Measurements from ENCODE around the gene ANO1.

The ANO1 gene

DNA sequence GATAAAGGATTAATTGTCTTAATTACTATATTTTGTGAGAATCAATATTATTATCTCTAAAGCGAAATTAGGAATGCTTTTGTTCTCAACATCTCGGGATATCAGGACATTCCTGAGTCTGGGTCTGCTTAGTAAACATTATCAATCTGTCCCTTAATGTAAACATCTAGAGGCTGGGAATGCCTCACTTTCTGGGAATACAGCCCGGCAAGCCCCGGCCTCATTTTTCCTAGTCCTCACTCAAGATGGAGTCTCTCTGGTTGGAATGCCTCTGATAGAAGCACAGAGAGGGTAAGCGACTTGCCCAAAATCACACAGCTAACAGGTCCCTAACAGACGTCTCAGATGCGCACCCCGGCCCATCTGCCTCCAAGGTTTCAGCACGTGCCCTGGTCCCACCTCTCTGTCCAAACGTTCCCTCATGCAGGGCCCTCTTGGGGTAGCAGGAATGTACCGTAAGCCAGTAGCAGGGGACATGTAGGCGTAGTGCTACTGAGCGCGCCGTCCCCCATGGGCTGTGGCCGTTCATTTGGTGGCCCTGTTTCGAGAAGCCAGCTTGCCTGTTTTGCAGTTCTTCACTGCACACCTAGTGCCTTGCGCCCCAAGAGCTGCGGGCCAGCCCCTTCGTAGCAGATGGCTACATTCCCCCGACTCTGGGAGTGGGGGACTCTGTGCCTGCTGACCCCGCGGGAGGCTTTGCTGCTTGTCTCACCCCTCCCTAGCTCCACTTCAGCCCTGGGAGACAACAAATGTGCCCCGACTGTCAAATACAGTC is 62.8 kb downstream of the ANO1 start:
- TF ChIP-seq, protein P1, sequence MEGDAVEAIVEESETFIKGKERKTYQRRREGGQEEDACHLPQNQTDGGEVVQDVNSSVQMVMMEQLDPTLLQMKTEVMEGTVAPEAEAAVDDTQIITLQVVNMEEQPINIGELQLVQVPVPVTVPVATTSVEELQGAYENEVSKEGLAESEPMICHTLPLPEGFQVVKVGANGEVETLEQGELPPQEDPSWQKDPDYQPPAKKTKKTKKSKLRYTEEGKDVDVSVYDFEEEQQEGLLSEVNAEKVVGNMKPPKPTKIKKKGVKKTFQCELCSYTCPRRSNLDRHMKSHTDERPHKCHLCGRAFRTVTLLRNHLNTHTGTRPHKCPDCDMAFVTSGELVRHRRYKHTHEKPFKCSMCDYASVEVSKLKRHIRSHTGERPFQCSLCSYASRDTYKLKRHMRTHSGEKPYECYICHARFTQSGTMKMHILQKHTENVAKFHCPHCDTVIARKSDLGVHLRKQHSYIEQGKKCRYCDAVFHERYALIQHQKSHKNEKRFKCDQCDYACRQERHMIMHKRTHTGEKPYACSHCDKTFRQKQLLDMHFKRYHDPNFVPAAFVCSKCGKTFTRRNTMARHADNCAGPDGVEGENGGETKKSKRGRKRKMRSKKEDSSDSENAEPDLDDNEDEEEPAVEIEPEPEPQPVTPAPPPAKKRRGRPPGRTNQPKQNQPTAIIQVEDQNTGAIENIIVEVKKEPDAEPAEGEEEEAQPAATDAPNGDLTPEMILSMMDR (IDR thresholded peaks at IDR 0.05), result no peak

DNA sequence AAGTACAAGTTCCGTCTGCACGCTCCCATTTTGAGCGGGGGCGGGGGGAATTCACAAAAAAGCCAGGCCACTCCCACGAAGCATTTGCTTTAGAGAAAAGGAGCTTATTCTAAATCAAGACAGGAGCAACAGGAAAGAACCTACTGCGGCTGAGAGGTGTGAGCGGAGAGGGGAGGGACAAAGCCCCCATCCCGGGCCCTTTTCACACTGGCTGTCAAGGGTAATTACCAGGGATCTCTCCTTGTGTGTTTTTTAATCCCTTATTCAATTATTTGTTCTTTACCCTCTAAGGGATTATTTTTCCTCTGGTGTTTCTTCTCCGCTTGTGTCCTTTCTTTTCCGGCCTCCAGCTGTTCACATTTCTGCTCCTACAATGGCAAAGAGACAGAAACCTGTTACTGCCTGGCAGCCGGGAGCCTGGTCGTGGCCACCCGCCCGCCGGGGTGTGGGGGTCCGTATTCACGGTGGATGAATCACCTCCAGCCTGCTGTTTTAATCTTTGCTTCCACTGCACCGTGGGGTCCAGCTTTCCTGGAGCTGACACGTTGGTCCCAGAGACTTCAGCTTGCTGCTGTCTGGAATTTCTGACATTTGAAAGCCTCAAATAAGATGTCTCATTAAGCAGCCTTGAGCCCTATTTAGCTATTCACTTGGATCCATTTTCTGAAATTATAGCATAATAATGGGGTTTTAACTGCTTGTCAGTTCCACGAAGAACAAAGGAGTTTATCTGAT is 63.5 kb downstream of the ANO1 start:
- TF ChIP-seq, protein P1 (IDR thresholded peaks at IDR 0.05), result no peak

DNA sequence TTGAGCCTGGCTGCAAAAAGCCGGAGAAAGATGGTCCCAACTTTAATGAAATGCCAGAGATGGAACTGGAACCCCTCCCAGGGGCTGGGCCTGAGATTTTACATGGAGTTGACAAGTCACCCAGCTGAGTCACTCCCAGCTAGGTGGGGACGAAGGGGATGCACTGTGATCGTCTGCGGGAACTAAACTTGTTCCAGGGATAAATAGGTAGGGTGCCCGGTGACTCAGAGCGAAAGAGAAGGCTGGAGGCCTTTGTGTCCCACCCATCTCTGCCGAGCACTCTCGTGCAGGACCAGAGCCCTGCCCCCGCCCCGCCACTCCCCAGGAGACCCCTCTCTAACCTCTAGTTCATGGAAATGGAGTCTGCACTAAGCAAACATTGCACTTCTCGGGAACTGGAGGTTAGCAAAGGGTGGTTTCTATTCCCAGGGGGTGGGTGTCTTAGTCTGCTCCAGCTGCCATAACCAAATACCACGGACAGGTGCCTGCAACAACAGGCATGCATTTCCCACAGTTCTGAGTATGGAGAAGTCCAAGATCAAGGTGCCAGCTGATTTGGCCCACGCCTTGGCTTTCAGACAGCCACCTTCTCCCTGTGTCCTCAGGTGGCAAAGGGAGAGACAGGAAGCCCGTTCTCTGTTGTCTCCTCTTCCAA is 64.2 kb downstream of the ANO1 start:
- TF ChIP-seq, protein P1 (IDR thresholded peaks at IDR 0.05), result no peak

DNA sequence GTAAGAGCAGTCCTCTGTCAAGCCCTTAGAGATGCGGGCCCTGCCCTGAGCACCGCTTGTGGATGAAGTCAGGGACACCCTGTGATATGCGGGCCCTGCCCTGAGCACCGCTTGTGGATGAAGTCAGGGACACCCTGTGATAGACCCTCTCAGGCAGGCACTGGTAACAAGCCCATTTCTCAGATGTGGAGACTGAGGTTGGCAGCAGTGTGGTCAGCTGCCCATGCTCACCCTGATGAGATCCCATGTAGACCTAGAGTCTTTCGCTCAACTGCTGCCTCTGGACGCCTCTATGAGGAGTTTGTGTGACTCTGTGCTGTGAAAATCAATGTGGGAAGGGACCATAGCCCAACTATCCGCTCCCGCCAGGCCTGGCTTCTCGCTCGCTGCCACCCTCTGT is 66.1 kb downstream of the ANO1 start:
- TF ChIP-seq, protein P1 (IDR thresholded peaks at IDR 0.05), result no peak

DNA sequence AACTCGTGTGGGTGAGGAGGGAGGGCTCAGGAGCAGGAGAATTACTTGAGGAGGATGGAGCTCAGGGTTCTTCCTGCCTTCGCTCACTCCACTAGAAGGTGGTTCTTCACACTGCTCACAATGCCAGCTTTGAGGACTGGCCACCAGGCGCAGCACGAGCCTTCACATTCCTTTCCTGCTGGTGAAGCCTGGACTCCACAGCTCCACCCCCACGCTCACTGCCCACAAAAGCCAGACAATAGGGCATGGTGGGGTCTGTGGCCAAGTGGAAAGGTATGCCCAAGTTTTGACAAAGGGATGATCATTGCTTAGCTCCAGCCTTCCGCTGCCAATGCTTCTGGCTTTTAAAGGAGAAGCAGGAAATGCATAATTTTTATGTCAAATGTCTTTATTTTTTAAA is 67.0 kb downstream of the ANO1 start:
- TF ChIP-seq, protein P1 (IDR thresholded peaks at IDR 0.05), result no peak

DNA sequence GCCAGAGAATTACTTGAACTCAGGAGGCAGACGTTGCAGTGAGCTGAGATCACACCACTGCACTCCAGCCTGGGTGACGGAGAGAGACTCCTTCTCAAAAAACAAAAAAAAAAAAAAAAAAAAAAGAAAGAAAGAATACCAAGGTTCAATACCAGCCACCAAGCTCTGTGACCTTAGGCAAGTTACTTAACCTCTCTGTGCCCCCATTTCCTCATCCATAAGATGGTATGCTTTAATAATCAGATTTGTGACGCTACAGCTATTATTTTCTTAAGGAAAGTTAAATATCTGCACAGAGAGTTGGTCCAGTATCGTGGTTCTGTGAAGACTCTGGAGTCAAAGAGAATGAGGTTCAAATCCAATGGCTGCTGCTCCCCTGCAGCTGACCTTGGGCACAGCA is 67.7 kb downstream of the ANO1 start:
- TF ChIP-seq, protein P1 (IDR thresholded peaks at IDR 0.05), result no peak

DNA sequence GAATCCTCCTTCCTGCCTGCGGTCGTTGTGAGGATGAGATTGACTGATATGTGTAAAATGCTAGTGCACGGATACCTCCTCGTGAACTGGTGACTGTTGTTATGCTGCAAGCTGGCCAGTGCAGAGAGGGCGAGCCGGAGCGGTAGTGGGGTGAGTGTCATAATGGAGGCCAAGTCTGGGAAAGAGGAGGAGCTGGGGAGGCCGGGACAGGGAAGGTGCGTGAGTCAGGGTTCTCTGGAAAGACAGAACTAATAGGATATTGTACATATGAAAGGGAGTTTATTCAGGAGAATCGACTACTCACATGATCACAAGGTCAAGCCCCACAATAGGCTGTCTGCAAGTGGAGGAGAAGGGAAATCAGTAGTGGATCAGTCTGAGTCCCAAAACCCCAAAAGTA is 68.2 kb downstream of the ANO1 start:
- TF ChIP-seq, protein P1 (IDR thresholded peaks at IDR 0.05), result no peak
